Kidney epithelial cell (primary cell): ENCODE data around the gene MPP2. TPM values are rescaled to one million over a fixed set of nuclear protein-coding genes. Genes with fewer than 3 reads are reported as not detected.
"Not testable (repeated sequence)": the region's sequence is repeated elsewhere in the genome, so short reads cannot be mapped to it uniquely, and the experiment has no call there.

Source experiments
- DNase-seq: peaks from one replicate; pipeline ENCODE4 v3.0.0-alpha.2; 2010; ENCODE audit warnings: low read depth
- H3K27me3 ChIP-seq: 2 replicates; pipeline ENCODE4 v1.6.0; 2011; ENCODE audit warnings: low read length; ENCODE audit not compliant: control insufficient read depth, insufficient read depth
- H3K36me3 ChIP-seq: 2 replicates; pipeline ENCODE4 v1.5.1; 2011; ENCODE audit warnings: low read length; ENCODE audit not compliant: control insufficient read depth, insufficient read depth
- H3K4me3 ChIP-seq: 2 replicates; pipeline ENCODE4 v1.5.1; 2011; ENCODE audit warnings: low read depth, mild to moderate bottlenecking, control low read depth, low read length
- CTCF ChIP-seq: IDR thresholded peaks from 2 replicates; pipeline ENCODE4 v1.5.1; 2011; ENCODE audit warnings: mild to moderate bottlenecking, moderate library complexity, low read length, control low read depth, inconsistent platforms; ENCODE audit not compliant: insufficient read depth, poor library complexity, severe bottlenecking
- total RNA-seq: library from RNA; depleted of rRNA; stranded (reverse); fragments of >200 nt; gene quantifications from 2 replicates; pipeline ENCODE4 v1.2.3, GENCODE V29; 2015

Gene MPP2
- total RNA-seq, 1 donor from 2014 or later = 2.7 TPM

GRCh38 chr17:43846963-43847371 lies 60.4 kb downstream of the MPP2 start, which contains the start of gene CD300LG:
Gene CD300LG (plus strand): TSS chr17:43847176. CDS start chr17:43847217, 41 bp downstream.
- no peak for TF ChIP-seq CTCF
- no peak for DNase-seq
- Histone ChIP-seq H3K36me3 (no peaks in the 10 kb centered on the region), H3K4me3 (no peak within 1 kb of the TSS), H3K27me3 (peaks cover 5% of the 10 kb centered on the region)

GRCh38 chr17:43846221-43846712 lies 61.1 kb downstream of the MPP2 start:
- TF ChIP-seq CTCF = peak; percentile 99
- Histone ChIP-seq H3K4me3 (no peak overlapping the region), H3K27me3 (peaks cover 5% of the 10 kb centered on the region), H3K36me3 (no peaks in the 10 kb centered on the region)
- peak; percentile 9 for DNase-seq

- TF ChIP-seq CTCF = no peak
- DNase-seq = peak; percentile 9
- H3K36me3 ChIP-seq = no peaks in the 10 kb centered on the region
- H3K4me3 ChIP-seq = no peak overlapping the region
- peaks cover 5% of the 10 kb centered on the region for H3K27me3 ChIP-seq
These were observed 61.6 kb downstream of the MPP2 start for GRCh38 chr17:43845766-43846165.

GRCh38 chr17:43844241-43844640 lies 63.1 kb downstream of the MPP2 start:
- Histone ChIP-seq H3K36me3 (no peaks in the 10 kb centered on the region), H3K27me3 (peaks cover 5% of the 10 kb centered on the region), H3K4me3 (no peak overlapping the region)
- DNase-seq = no peak
- no peak for TF ChIP-seq CTCF

GRCh38 chr17:43842975-43843325 lies 64.4 kb downstream of the MPP2 start:
- no peak overlapping the region for H3K4me3 ChIP-seq
- no peak for DNase-seq
- no peak for TF ChIP-seq CTCF
- H3K36me3 ChIP-seq = no peaks in the 10 kb centered on the region
- H3K27me3 ChIP-seq = peaks cover 5% of the 10 kb centered on the region

GRCh38 chr17:43842091-43842974 lies 65.0 kb downstream of the MPP2 start:
- not testable (repeated sequence) for DNase-seq, H3K36me3 ChIP-seq, H3K27me3 ChIP-seq, H3K4me3 ChIP-seq
